Measurements from ENCODE around the gene C19orf38.
"Not testable (repeated sequence)": the region's sequence is repeated elsewhere in the genome, so short reads cannot be mapped to it uniquely, and the experiment has no call there.

The C19orf38 gene

GRCh38 chr19:10836479-10837330 is 11.5 kb upstream of the C19orf38 start:
- H2AFZ ChIP-seq (ENCODE audit: low read depth, low read length) = peak overlapping the region; percentile 91
- peaks cover 2% of the 10 kb centered on the region; the same call in 1 of the 2 replicates for H3K9me3 ChIP-seq (ENCODE audit: insufficient read depth, low read length)
- peak overlapping the region; percentile 82 for H3K4me3 ChIP-seq (ENCODE audit: low read length)
- H3K27me3 ChIP-seq (ENCODE audit: low read depth, low read length) = no peaks in the 10 kb centered on the region
- peak overlapping the region; percentile 85 for H3K27ac ChIP-seq (ENCODE audit: low read length)
- peaks cover 12% of the 10 kb centered on the region for H3K36me3 ChIP-seq (replicated peaks; ENCODE audit: low read depth, low read length)
- H3K4me2 ChIP-seq (ENCODE audit: low read length) = peak overlapping the region; percentile 69
- peaks cover 8% of the 10 kb centered on the region for H3K4me1 ChIP-seq (ENCODE audit: low read length)
- H4K20me1 ChIP-seq (ENCODE audit: insufficient read depth, low read length) = peaks cover 4% of the 10 kb centered on the region; the same call in 1 of the 2 replicates
- H3K79me2 ChIP-seq (ENCODE audit: low read length) = 0 out of 2 replicates have a peak, but pooled peaks cover 2% of the 10 kb centered on the region
- TF ChIP-seq CTCF (IDR thresholded peaks at IDR 0.05; ENCODE audit: low read depth, low read length) (no peak), EZH2phosphoT487 (IDR thresholded peaks at IDR 0.05; ENCODE audit: low read depth) (no peak)
- H3K9ac ChIP-seq (ENCODE audit: low read length) = peak overlapping the region; percentile 94

- not testable (repeated sequence) for H3K27ac ChIP-seq (ENCODE audit: low read length); H3K4me3 ChIP-seq (ENCODE audit: low read length); H3K36me3 ChIP-seq (replicated peaks; ENCODE audit: low read depth, low read length); H3K4me2 ChIP-seq (ENCODE audit: low read length); H3K4me1 ChIP-seq (ENCODE audit: low read length); H3K9ac ChIP-seq (ENCODE audit: low read length); H2AFZ ChIP-seq (ENCODE audit: low read depth, low read length); H4K20me1 ChIP-seq (ENCODE audit: insufficient read depth, low read length); H3K79me2 ChIP-seq (ENCODE audit: low read length); H3K9me3 ChIP-seq (ENCODE audit: insufficient read depth, low read length); H3K27me3 ChIP-seq (ENCODE audit: low read depth, low read length)
These were observed 10.6 kb upstream of the C19orf38 start for GRCh38 chr19:10837649-10838048.

GRCh38 chr19:10838377-10838776 is 9.8 kb upstream of the C19orf38 start:
- TF ChIP-seq EZH2phosphoT487 (IDR thresholded peaks at IDR 0.05; ENCODE audit: low read depth) (no peak), CTCF (IDR thresholded peaks at IDR 0.05; ENCODE audit: low read depth, low read length) (no peak)
- H2AFZ ChIP-seq (ENCODE audit: low read depth, low read length) = no peak overlapping the region
- H3K79me2 ChIP-seq (ENCODE audit: low read length) = 0 out of 2 replicates have a peak, but pooled peaks cover 2% of the 10 kb centered on the region
- H3K4me3 ChIP-seq (ENCODE audit: low read length) = no peak overlapping the region
- no peak overlapping the region for H3K27ac ChIP-seq (ENCODE audit: low read length)
- no peak overlapping the region for H3K9ac ChIP-seq (ENCODE audit: low read length)
- H3K4me2 ChIP-seq (ENCODE audit: low read length) = no peak overlapping the region
- peaks cover 6% of the 10 kb centered on the region for H3K36me3 ChIP-seq (replicated peaks; ENCODE audit: low read depth, low read length)
- no peaks in the 10 kb centered on the region for H3K27me3 ChIP-seq (ENCODE audit: low read depth, low read length)
- peaks cover 2% of the 10 kb centered on the region; the same call in 1 of the 2 replicates for H3K9me3 ChIP-seq (ENCODE audit: insufficient read depth, low read length)
- H4K20me1 ChIP-seq (ENCODE audit: insufficient read depth, low read length) = peaks cover 4% of the 10 kb centered on the region; the same call in 1 of the 2 replicates
- peaks cover 8% of the 10 kb centered on the region for H3K4me1 ChIP-seq (ENCODE audit: low read length)

GRCh38 chr19:10839114-10840050 is 8.8 kb upstream of the C19orf38 start:
- Histone ChIP-seq H2AFZ (ENCODE audit: low read depth, low read length) (no peak overlapping the region), H3K9ac (ENCODE audit: low read length) (no peak overlapping the region), H3K36me3 (replicated peaks; ENCODE audit: low read depth, low read length) (peaks cover 6% of the 10 kb centered on the region), H3K79me2 (ENCODE audit: low read length) (0 out of 2 replicates have a peak, but pooled peaks cover 2% of the 10 kb centered on the region), H3K4me3 (ENCODE audit: low read length) (no peak overlapping the region), H4K20me1 (ENCODE audit: insufficient read depth, low read length) (peaks cover 4% of the 10 kb centered on the region; the same call in 1 of the 2 replicates), H3K4me1 (ENCODE audit: low read length) (peaks cover 8% of the 10 kb centered on the region), H3K4me2 (ENCODE audit: low read length) (no peak overlapping the region), H3K9me3 (ENCODE audit: insufficient read depth, low read length) (peaks cover 2% of the 10 kb centered on the region; the same call in 1 of the 2 replicates), H3K27me3 (ENCODE audit: low read depth, low read length) (no peaks in the 10 kb centered on the region), H3K27ac (ENCODE audit: low read length) (no peak overlapping the region)
- TF ChIP-seq CTCF (IDR thresholded peaks at IDR 0.05; ENCODE audit: low read depth, low read length) (no peak), EZH2phosphoT487 (IDR thresholded peaks at IDR 0.05; ENCODE audit: low read depth) (no peak)
